GOT3 (cell line): ENCODE results near the gene MORN1.

Experiments used
- DNase-seq: peaks from one replicate; lab custom pipeline; 2025; ENCODE audit warnings: mixed read lengths; lab: John Stamatoyannopoulos, UW

Gene MORN1

GRCh38 chr1:2373551-2374251 is 17.7 kb downstream of the MORN1 start:
- no peak for DNase-seq

GRCh38 chr1:2372551-2373490 is 18.5 kb downstream of the MORN1 start:
- no peak for DNase-seq

- no peak for DNase-seq
Observed at GRCh38 chr1:2368053-2368744, 23.2 kb downstream of the MORN1 start.

GRCh38 chr1:2363847-2364513 is 27.4 kb downstream of the MORN1 start:
- DNase-seq = no peak

GRCh38 chr1:2360588-2361364 is 30.6 kb downstream of the MORN1 start:
- no peak for DNase-seq

- DNase-seq = no peak
Observed at GRCh38 chr1:2358651-2359640, 32.4 kb downstream of the MORN1 start.

- DNase-seq = no peak
Observed at GRCh38 chr1:2358072-2358471, 33.3 kb downstream of the MORN1 start.

- DNase-seq = no peak
Observed at GRCh38 chr1:2356911-2357845, 34.2 kb downstream of the MORN1 start.

GRCh38 chr1:2356401-2356800 is 35.0 kb downstream of the MORN1 start:
- DNase-seq = no peak

GRCh38 chr1:2355373-2356261 is 35.7 kb downstream of the MORN1 start:
- DNase-seq = no peak

GRCh38 chr1:2354511-2355372 is 36.6 kb downstream of the MORN1 start:
- DNase-seq = no peak

- DNase-seq = no peak
Observed at GRCh38 chr1:2353551-2354438, 37.6 kb downstream of the MORN1 start.

- no peak for DNase-seq
Observed at GRCh38 chr1:2352897-2353550, 38.3 kb downstream of the MORN1 start.

GRCh38 chr1:2352341-2352896 is 38.9 kb downstream of the MORN1 start:
- no peak for DNase-seq

GRCh38 chr1:2351723-2352122 is 39.6 kb downstream of the MORN1 start:
- no peak for DNase-seq
